Astrocyte (in vitro differentiated cells and primary cell): Measurements from ENCODE around the gene ITPRID2.

Experiments
- CTCF ChIP-seq: IDR thresholded peaks from 2 replicates; pipeline ENCODE4 v1.5.1; 2011; ENCODE audit warnings: low read depth, mild to moderate bottlenecking, inconsistent platforms, low read length, moderate library complexity; ENCODE audit not compliant: insufficient read depth
- EZH2 ChIP-seq: IDR thresholded peaks from 2 replicates; pipeline ENCODE4 v1.6.1; 2012; ENCODE audit warnings: mild to moderate bottlenecking, low read length, inconsistent platforms; ENCODE audit not compliant: insufficient read depth

GRCh38 chr2:181970160-181970794, 78.7 kb downstream of the ITPRID2 start:
- TF ChIP-seq CTCF = no peak
- TF ChIP-seq EZH2 = no peak
